Midbrain (tissue), 1 donor: ENCODE data around the gene CCDC9B.
A peak's percentile ranks its signal among the peaks of the same experiment; 100 is the strongest.

Experiments
- DNase-seq: peaks from one replicate; lab custom pipeline; 2025; lab: John Stamatoyannopoulos, UW

Gene CCDC9B

GRCh38 chr15:40365624-40366456, 25.1 kb upstream of the CCDC9B start:
- no peak for DNase-seq

DNA sequence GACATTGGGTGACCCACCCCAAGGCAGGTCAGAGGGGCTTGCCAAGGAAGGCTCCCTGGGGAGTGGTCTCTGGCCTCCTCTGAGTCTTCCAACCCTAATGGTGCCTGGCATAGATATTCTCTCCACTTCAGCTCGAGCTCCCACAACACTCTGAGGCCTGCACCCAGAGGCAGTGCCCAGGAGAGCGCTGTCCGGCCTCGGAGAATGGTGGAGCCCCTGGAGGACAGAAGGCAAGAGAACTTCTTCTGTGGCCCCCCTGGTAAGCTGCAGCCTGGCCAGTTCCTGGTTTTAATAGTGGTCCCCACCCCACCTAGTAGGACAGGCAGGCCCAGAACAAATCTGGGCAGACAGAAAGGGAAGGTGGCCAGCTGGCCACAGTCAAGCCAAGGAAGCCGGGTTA, 24.3 kb upstream of the CCDC9B start:
- no peak for DNase-seq

- DNase-seq: no peak
Measured at GRCh38 chr15:40364251-40364650, 23.5 kb upstream of the CCDC9B start.

GRCh38 chr15:40363611-40364010, 22.9 kb upstream of the CCDC9B start:
- DNase-seq: no peak

DNA sequence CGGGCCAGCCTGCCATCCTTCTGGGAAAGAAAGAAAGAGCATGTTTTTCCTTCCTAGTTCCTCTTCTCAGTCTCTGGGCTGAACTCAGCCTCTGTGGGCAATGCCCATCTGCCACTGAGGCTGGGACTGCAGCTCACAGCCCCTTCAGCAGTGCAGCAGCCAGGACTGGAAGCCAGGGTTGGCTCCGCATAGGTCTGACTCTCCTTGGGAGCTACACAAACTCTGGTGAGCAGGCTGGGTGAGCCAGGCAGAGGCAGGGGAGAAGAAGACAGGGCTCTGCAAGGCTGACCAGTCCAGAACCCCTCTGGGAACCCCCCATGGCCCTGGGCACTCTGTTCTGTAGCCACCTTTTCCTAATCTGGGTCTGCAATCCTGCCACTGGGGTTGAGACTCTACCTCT, 20.9 kb upstream of the CCDC9B start:
- DNase-seq: no peak

DNA sequence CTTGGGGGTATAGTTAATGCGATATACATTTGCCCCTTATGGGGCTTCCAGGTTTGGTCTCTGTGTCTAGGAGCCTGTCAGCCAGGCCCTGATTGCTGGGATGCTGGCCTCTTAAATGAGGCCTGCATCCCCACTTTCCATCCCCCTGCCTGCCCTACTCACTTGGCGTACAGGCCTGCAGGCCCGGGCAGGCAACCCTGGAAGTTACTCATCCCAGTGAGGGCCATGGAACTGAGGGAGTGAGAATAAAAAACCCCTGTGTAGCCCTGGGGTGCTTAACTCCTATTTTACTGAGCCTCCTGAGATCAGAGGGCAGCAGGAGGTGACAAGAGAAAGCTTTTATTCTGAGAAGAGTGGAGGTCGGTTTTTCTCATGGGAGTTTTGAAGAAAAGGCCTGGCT, 19.3 kb upstream of the CCDC9B start:
- no peak for DNase-seq

- no peak for DNase-seq
Measured at GRCh38 chr15:40358471-40359353, 18.0 kb upstream of the CCDC9B start.

- peak; percentile 85 for DNase-seq
Measured at GRCh38 chr15:40357723-40358470, 17.2 kb upstream of the CCDC9B start, which contains the start of gene DISP2. DISP2 (plus strand) TSS chr15:40358219; CDS start chr15:40358322, 103 bp downstream.

DNA sequence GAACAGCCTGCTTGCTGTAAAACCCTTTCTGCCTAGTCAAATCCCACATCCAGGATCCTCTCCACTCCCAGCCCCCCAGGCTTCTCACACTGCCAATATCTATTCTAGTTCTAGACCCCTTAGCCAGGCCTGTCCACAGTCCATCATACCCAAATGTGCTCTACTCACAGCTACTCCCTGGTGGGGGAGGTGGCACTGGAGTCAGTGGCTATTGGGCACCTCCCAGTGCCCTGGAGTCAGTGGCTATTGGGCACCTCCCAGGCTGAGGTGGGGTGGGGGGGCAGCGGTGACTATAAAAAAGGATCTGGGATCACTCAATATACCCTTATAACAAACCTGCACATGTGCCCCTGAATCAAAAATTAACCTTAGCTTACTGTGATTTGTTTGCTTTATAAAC, 16.5 kb upstream of the CCDC9B start:
- DNase-seq: no peak

DNA sequence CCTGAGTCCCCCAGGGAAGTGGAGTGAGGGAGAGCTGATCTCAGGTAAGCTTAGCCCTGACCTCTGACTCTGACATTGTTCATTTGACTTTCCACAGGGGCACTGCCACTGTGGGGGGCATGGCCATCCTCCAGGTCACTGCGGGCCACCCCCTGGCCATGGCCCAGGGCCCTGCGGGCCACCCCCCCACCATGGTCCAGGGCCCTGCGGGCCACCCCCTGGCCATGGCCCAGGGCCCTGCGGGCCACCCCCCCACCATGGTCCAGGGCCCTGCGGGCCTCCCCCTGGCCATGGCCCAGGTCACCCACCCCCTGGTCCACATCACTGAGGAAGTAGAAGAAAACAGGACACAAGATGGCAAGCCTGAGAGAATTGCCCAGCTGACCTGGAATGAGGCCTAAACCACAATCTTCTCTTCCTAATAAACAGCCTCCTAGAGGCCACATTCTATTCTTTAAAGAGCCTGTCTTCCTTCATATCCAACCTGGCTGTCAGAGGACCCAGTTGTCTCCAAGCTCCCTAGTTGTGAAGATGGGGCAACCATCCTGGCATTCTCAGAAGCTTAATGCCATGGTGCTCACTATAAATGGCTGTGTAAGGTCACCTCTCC, 15.3 kb upstream of the CCDC9B start:
- DNase-seq: no peak

- DNase-seq: peak; percentile 9
Measured at GRCh38 chr15:40354408-40355171, 13.9 kb upstream of the CCDC9B start.

DNA sequence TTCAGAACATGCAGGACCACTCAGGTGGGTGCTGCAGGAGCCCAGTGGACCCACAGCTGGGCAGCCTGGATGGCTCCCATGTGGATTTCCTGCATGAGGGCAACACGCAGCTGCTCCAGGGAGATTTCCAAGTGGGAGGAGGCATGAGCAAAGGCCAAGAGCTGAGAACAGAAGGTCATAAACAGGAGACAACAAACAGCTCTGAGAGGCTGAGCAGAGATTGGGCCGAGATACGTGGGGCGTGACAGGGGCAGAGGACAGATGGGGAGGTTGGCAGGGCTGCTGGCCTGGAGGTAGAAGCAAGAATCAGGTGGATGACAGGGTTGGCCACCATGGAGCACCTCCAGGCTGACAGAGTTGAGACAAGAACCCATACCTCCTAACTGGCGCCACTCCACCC, 13.0 kb upstream of the CCDC9B start:
- no peak for DNase-seq

DNA sequence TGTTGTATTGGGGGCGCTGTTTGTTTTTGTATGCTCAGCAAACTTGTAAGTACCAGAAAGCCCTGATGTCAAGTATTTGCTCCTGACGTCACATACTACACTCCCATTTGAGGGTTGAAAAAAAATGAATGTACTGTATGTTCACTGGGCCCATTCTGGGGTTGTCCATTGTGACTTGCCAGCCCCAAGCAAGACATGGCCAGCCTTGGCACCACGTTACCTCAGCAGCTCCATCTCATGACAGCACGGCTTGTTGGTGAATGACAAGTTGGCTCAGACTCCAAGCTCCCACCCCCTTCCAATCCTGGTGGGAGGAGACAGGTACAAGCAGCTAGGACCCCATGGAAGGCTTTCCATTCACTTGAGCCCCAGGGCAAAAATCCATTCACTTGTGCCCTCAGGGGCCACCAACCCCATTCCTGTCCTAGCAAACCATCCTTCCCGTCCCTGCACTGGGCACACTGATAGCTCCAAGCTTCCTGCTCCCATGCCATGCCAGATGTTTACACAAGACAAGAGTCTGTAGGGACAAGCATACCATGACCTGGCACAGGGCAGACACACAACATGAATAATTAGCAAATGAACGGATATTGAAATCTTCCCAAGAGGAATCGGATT, 11.7 kb upstream of the CCDC9B start:
- DNase-seq: no peak

DNA sequence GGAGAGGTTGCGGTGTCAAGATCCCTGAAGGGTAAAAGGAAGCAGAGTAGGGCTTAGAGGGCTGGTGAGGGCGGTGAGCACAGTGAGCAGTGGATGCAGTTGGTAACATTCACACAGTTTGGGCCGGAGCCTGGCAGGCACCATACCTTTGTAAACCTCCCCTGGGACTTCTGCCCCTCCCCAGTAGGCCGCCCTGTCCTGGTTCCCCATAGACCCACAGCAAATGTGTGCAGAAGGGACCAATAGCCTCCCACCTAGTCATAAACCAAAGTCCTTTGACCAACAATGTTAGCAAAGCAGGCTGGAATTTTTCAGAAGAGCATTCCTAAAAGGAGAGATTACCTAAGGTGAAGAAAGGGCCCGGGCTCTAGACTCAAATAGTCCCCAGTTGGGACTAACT, 8.4 kb upstream of the CCDC9B start:
- DNase-seq: no peak

DNA sequence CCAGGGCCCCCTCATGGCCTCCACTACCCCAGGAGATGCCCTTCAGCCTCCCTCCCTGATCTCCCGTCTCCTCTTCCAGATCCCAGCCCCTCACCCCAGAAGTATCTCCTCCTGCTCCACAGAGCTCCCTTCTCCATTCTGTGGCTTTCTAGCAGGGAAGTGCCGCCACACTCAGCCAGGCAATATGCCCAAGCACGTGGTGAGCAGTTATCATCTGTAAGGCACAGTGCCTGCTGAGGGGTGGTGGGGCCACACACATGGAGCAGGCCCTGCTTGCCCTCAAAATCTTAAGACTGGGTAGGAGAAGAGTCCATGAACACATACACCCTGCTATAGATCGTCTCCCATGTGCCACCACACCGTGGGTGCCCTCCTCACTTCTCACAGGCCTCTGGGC, 7.7 kb upstream of the CCDC9B start:
- DNase-seq: no peak

GRCh38 chr15:40347559-40348473, 7.1 kb upstream of the CCDC9B start:
- DNase-seq: no peak

- DNase-seq: no peak
Measured at GRCh38 chr15:40346579-40347558, 6.1 kb upstream of the CCDC9B start.

GRCh38 chr15:40345867-40346578, 5.3 kb upstream of the CCDC9B start:
- DNase-seq: no peak
